B cell (primary cell): ENCODE results near the gene ITPRIP.

Source experiments
- CTCF ChIP-seq: fragments of 200-600 bp; IDR thresholded peaks from one replicate; pipeline ENCODE4 v1.8.0; 2022; ENCODE audit warnings: antibody characterized with exemption, mild to moderate bottlenecking
- EZH2 ChIP-seq: IDR thresholded peaks from 2 replicates; pipeline ENCODE4 v1.6.1; 2012; ENCODE audit warnings: borderline replicate concordance, low read depth, mild to moderate bottlenecking, moderate library complexity, low read length; ENCODE audit not compliant: insufficient read depth, poor library complexity, severe bottlenecking

DNA sequence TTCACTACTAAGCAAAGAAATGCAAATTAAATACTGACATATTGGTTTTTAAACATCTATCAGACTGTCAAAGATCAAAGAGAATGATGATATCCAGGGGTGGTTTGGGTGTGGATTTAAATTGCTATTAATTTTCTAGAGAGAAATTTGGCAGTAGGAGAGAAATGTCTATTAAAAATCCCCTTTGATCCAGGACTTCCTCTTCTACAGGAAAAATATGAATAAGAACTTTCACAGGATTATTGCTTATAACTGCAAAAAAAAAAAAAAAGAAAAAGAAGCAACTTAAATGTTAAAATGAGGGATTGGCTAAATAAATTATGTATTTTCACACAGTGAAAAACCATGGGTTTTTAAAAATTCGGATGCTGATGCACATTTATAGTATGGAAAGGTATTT lies 36.3 kb upstream of the ITPRIP start:
- TF ChIP-seq EZH2 (no peak), CTCF (no peak)
